Measurements from ENCODE around the gene ADIPOR2.

- no peak for TF ChIP-seq CTCF (conservative IDR thresholded peaks at IDR 0.05 in 1 of 2, IDR thresholded peaks at IDR 0.05 in 1 of 2; ENCODE audit: extremely low read depth in 1 of 2, insufficient read depth in 1 of 2, low read depth in 1 of 2, low read length in 2 of 2)
- TF ChIP-seq EZH2 (IDR thresholded peaks at IDR 0.05; ENCODE audit: borderline replicate concordance, low read length): no peak
Observed at GRCh38 chr12:1825382-1826102, 134.7 kb downstream of the ADIPOR2 start.
